HL-60 (cell line): ENCODE results near the gene FBXL20.

Experiments used
- GABPA ChIP-seq: IDR thresholded peaks from 2 replicates; pipeline ENCODE4 v1.6.1; 2012; ENCODE audit warnings: low read depth
- POLR2AphosphoS5 ChIP-seq: IDR thresholded peaks from 2 replicates; pipeline ENCODE4 v1.6.1; 2012; ENCODE audit warnings: low read depth
- REST ChIP-seq: IDR thresholded peaks from 2 replicates; pipeline ENCODE4 v1.6.1; 2012; ENCODE audit warnings: low read depth; ENCODE audit not compliant: insufficient replicate concordance
- SPI1 ChIP-seq: IDR thresholded peaks from 2 replicates; pipeline ENCODE4 v1.6.1; 2012; ENCODE audit warnings: low read depth, mild to moderate bottlenecking, borderline replicate concordance
- TF ChIP-seq, protein P1 (sequence below): IDR thresholded peaks from one replicate; pipeline ENCODE4 v1.5.1; 2011; ENCODE audit warnings: low read length, control low read depth, inconsistent platforms; ENCODE audit not compliant: insufficient read depth

DNA sequence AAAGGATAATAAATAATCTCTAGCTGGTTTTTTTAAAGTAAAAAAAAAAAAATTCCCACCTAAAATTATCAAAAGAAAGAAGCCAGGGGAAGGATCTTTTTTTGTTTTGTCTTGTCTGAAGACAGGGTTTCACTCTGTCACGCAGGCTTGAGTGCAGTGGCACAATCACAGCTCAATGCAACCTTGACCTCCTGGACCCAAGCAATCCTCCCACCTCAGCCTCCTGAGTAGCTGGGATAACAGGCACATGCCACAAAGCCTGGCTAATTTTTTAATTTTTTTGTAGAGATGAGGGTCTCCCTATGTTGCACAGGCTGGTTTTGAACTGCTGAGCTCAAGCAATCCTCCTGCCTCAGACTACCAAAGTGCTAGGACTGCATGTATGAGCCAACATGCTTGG lies 97.2 kb downstream of the FBXL20 start:
- TF ChIP-seq REST (no peak), SPI1 (no peak), POLR2AphosphoS5 (no peak), GABPA (no peak)
- TF ChIP-seq, protein P1, sequence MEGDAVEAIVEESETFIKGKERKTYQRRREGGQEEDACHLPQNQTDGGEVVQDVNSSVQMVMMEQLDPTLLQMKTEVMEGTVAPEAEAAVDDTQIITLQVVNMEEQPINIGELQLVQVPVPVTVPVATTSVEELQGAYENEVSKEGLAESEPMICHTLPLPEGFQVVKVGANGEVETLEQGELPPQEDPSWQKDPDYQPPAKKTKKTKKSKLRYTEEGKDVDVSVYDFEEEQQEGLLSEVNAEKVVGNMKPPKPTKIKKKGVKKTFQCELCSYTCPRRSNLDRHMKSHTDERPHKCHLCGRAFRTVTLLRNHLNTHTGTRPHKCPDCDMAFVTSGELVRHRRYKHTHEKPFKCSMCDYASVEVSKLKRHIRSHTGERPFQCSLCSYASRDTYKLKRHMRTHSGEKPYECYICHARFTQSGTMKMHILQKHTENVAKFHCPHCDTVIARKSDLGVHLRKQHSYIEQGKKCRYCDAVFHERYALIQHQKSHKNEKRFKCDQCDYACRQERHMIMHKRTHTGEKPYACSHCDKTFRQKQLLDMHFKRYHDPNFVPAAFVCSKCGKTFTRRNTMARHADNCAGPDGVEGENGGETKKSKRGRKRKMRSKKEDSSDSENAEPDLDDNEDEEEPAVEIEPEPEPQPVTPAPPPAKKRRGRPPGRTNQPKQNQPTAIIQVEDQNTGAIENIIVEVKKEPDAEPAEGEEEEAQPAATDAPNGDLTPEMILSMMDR: no peak
